ENCODE data around the gene HIC1.

Gene HIC1

DNA sequence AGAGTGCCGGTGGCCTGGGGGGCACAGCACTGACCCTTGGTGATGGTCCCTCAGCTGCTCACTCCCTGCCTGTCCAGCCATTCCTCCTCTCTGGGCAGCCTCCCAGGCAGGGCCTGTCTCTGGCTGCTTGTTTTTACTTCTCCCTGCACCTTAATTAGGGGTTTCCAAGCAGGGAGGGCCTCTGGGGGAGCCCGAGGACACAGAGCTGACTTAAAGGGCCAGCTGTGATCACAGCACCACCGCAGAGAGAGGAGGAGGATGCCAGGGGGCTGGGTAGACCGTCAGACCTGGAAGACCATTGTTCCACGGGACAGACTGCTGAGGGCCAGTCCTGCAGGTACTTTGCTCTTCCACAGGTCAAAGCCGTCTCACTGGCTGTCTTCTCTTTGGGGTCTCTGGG lies 26.2 kb upstream of the HIC1 start:
- TF ChIP-seq SNAI2 (CRISPR knock-in tag; IDR thresholded peaks at IDR 0.05), result no peak
- TF ChIP-seq ESRRG (CRISPR knock-in tag; IDR thresholded peaks at IDR 0.05), result no peak
- no peak for TF ChIP-seq ZNF8 (CRISPR knock-in tag; IDR thresholded peaks at IDR 0.05)
- no peak for TF ChIP-seq PPARA (CRISPR knock-in tag; IDR thresholded peaks at IDR 0.05; ENCODE audit: borderline replicate concordance)
- TF ChIP-seq BACH2 (CRISPR knock-in tag; IDR thresholded peaks at IDR 0.05; ENCODE audit: borderline replicate concordance), result no peak
- no peak for TF ChIP-seq ZFP3 (CRISPR knock-in tag; IDR thresholded peaks at IDR 0.05)
- no peak for TF ChIP-seq ZFP30 (CRISPR knock-in tag; IDR thresholded peaks at IDR 0.05)
- TF ChIP-seq, protein P1, sequence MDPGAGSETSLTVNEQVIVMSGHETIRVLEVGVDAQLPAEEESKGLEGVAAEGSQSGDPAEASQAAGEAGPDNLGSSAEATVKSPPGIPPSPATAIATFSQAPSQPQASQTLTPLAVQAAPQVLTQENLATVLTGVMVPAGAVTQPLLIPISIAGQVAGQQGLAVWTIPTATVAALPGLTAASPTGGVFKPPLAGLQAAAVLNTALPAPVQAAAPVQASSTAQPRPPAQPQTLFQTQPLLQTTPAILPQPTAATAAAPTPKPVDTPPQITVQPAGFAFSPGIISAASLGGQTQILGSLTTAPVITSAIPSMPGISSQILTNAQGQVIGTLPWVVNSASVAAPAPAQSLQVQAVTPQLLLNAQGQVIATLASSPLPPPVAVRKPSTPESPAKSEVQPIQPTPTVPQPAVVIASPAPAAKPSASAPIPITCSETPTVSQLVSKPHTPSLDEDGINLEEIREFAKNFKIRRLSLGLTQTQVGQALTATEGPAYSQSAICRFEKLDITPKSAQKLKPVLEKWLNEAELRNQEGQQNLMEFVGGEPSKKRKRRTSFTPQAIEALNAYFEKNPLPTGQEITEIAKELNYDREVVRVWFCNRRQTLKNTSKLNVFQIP (CRISPR knock-in tag; IDR thresholded peaks at IDR 0.05; ENCODE audit: borderline replicate concordance, low read depth), result no peak
- no peak for TF ChIP-seq GLIS3 (CRISPR knock-in tag; IDR thresholded peaks at IDR 0.05)
- no peak for ATAC-seq

DNA sequence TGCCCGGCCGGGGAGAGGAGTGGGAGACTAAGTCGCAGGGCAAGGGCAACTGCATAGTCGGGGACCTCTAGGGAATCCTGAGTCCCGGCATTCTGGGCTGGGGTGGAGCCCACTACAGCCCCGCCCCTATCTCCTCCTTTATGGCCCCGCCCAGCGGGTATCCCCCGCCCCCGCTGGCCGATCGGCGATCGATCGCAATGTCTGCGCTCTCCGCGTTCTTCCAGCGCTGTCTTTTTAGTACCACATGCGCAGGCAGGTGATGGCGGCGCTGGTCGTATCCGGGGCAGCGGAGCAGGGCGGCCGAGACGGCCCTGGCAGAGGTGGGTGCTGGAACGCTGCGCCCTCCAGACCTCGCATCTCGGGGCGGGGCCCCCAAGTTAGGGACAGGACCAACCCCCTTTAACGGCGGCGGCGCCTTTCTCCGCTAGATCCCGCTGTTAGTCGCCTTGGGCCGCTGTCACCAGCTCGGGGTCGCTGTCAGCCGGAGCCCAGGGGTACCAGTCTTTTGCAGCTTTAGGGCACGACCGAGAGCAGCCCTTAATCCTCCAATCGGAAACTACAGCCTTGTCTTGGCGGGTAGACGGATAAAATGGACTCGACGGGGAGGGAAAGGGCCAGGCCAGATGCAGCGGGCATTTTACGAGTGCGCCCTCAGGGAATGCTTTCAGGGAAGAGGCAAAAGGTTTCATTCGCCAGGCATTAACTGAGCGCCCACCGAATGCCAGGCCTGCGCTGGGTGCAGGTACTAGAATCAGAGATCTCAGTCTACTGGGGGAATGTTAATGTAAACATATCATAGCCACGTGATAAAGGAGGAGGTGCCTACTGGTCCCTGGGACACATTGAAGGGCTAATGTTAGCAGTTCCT lies 24.8 kb upstream of the HIC1 start, which contains the start of gene DPH1:
Gene DPH1 (plus strand): TSS at position 243 of the 868 bp plus-strand sequence. CDS start 17 bp downstream, at position 260.
- no peak for TF ChIP-seq SNAI2 (CRISPR knock-in tag; IDR thresholded peaks at IDR 0.05)
- no peak for TF ChIP-seq ESRRG (CRISPR knock-in tag; IDR thresholded peaks at IDR 0.05)
- TF ChIP-seq ARNTL (CRISPR knock-in tag; IDR thresholded peaks at IDR 0.05; ENCODE audit: borderline replicate concordance, low read depth), result peak; percentile 83
- peak; percentile 82 for TF ChIP-seq ZNF8 (CRISPR knock-in tag; IDR thresholded peaks at IDR 0.05)
- peak; percentile 93 for ATAC-seq

DNA sequence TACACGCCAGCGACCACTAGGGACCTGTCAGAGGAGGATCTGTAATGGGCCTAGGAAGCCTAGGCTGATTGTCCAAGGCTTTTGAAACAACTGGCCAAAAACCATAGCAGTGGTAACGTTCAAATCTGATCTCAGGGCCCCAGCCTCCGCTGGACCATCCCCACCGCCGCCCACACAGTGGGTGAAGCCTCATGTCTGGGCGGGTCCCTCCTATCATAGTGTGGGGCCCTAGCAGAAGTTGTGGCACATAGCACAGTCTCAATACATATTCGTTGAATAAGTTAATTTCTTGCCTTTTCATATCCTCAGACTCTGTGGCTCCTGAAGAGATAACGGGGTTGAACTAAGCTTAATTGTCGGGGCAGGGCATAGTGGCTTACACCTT lies 24.1 kb upstream of the HIC1 start:
- ATAC-seq, result no peak
- TF ChIP-seq TOX (CRISPR knock-in tag; IDR thresholded peaks at IDR 0.05; ENCODE audit: borderline replicate concordance), result no peak
- no peak for TF ChIP-seq ZFP30 (CRISPR knock-in tag; IDR thresholded peaks at IDR 0.05)
- no peak for TF ChIP-seq ZFP3 (CRISPR knock-in tag; IDR thresholded peaks at IDR 0.05)
- TF ChIP-seq PPARA (CRISPR knock-in tag; IDR thresholded peaks at IDR 0.05; ENCODE audit: borderline replicate concordance), result no peak
- no peak for TF ChIP-seq CSDC2 (CRISPR knock-in tag; IDR thresholded peaks at IDR 0.05)

DNA sequence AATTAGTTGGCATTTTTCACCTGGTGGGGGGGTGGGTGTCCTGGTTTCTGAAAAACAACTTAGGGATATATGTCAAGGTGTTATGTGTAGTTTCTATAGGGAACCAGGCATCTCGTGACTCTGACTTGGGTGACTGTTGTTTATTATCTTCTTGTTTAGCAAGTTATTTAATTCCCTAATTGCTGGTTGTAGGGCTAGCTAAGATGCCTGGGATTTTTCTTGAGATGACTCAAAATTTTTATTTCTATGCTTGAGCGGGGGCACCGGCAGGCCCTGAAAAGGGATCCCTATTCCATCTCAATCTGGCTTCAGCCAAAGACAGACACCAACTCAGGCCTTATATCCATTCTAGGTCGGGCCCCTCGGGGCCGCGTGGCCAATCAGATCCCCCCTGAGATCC lies 21.8 kb upstream of the HIC1 start:
- ATAC-seq, result no peak
- TF ChIP-seq ZFP30 (CRISPR knock-in tag; IDR thresholded peaks at IDR 0.05), result no peak
- no peak for TF ChIP-seq ARNTL (CRISPR knock-in tag; IDR thresholded peaks at IDR 0.05; ENCODE audit: borderline replicate concordance, low read depth)
- TF ChIP-seq, protein P1 (CRISPR knock-in tag; IDR thresholded peaks at IDR 0.05; ENCODE audit: borderline replicate concordance, low read depth), result no peak
- TF ChIP-seq, protein P2, sequence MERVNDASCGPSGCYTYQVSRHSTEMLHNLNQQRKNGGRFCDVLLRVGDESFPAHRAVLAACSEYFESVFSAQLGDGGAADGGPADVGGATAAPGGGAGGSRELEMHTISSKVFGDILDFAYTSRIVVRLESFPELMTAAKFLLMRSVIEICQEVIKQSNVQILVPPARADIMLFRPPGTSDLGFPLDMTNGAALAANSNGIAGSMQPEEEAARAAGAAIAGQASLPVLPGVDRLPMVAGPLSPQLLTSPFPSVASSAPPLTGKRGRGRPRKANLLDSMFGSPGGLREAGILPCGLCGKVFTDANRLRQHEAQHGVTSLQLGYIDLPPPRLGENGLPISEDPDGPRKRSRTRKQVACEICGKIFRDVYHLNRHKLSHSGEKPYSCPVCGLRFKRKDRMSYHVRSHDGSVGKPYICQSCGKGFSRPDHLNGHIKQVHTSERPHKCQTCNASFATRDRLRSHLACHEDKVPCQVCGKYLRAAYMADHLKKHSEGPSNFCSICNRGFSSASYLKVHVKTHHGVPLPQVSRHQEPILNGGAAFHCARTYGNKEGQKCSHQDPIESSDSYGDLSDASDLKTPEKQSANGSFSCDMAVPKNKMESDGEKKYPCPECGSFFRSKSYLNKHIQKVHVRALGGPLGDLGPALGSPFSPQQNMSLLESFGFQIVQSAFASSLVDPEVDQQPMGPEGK (CRISPR knock-in tag; IDR thresholded peaks at IDR 0.05; ENCODE audit: borderline replicate concordance), result no peak
- TF ChIP-seq ZNF8 (CRISPR knock-in tag; IDR thresholded peaks at IDR 0.05), result no peak
- no peak for TF ChIP-seq SNAI2 (CRISPR knock-in tag; IDR thresholded peaks at IDR 0.05)
- TF ChIP-seq OSR1 (CRISPR knock-in tag; IDR thresholded peaks at IDR 0.05), result no peak
- TF ChIP-seq, protein P3, sequence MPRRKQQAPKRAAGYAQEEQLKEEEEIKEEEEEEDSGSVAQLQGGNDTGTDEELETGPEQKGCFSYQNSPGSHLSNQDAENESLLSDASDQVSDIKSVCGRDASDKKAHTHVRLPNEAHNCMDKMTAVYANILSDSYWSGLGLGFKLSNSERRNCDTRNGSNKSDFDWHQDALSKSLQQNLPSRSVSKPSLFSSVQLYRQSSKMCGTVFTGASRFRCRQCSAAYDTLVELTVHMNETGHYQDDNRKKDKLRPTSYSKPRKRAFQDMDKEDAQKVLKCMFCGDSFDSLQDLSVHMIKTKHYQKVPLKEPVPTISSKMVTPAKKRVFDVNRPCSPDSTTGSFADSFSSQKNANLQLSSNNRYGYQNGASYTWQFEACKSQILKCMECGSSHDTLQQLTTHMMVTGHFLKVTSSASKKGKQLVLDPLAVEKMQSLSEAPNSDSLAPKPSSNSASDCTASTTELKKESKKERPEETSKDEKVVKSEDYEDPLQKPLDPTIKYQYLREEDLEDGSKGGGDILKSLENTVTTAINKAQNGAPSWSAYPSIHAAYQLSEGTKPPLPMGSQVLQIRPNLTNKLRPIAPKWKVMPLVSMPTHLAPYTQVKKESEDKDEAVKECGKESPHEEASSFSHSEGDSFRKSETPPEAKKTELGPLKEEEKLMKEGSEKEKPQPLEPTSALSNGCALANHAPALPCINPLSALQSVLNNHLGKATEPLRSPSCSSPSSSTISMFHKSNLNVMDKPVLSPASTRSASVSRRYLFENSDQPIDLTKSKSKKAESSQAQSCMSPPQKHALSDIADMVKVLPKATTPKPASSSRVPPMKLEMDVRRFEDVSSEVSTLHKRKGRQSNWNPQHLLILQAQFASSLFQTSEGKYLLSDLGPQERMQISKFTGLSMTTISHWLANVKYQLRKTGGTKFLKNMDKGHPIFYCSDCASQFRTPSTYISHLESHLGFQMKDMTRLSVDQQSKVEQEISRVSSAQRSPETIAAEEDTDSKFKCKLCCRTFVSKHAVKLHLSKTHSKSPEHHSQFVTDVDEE (CRISPR knock-in tag; IDR thresholded peaks at IDR 0.05), result no peak
- TF ChIP-seq ISL1 (CRISPR knock-in tag; IDR thresholded peaks at IDR 0.05), result no peak
- no peak for TF ChIP-seq ZFP3 (CRISPR knock-in tag; IDR thresholded peaks at IDR 0.05)
- TF ChIP-seq ZNF70 (CRISPR knock-in tag; IDR thresholded peaks at IDR 0.05), result no peak
- no peak for TF ChIP-seq ZNF565 (CRISPR knock-in tag; conservative IDR thresholded peaks at IDR 0.05; ENCODE audit: low read depth)
- no peak for TF ChIP-seq GLIS3 (CRISPR knock-in tag; IDR thresholded peaks at IDR 0.05)
- TF ChIP-seq, protein P4, sequence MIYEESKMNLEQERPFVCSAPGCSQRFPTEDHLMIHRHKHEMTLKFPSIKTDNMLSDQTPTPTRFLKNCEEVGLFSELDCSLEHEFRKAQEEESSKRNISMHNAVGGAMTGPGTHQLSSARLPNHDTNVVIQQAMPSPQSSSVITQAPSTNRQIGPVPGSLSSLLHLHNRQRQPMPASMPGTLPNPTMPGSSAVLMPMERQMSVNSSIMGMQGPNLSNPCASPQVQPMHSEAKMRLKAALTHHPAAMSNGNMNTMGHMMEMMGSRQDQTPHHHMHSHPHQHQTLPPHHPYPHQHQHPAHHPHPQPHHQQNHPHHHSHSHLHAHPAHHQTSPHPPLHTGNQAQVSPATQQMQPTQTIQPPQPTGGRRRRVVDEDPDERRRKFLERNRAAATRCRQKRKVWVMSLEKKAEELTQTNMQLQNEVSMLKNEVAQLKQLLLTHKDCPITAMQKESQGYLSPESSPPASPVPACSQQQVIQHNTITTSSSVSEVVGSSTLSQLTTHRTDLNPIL (CRISPR knock-in tag; IDR thresholded peaks at IDR 0.05; ENCODE audit: low read depth), result no peak
- no peak for TF ChIP-seq CSDC2 (CRISPR knock-in tag; IDR thresholded peaks at IDR 0.05)
- TF ChIP-seq RARB (CRISPR knock-in tag; IDR thresholded peaks at IDR 0.05), result no peak
- TF ChIP-seq ZC3H10 (CRISPR knock-in tag; IDR thresholded peaks at IDR 0.05), result no peak
- no peak for TF ChIP-seq ESRRG (CRISPR knock-in tag; IDR thresholded peaks at IDR 0.05)
- TF ChIP-seq, protein P5, sequence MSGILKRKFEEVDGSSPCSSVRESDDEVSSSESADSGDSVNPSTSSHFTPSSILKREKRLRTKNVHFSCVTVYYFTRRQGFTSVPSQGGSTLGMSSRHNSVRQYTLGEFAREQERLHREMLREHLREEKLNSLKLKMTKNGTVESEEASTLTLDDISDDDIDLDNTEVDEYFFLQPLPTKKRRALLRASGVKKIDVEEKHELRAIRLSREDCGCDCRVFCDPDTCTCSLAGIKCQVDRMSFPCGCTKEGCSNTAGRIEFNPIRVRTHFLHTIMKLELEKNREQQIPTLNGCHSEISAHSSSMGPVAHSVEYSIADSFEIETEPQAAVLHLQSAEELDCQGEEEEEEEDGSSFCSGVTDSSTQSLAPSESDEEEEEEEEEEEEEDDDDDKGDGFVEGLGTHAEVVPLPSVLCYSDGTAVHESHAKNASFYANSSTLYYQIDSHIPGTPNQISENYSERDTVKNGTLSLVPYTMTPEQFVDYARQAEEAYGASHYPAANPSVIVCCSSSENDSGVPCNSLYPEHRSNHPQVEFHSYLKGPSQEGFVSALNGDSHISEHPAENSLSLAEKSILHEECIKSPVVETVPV (CRISPR knock-in tag; IDR thresholded peaks at IDR 0.05), result no peak
